GM10248 (cell line): ENCODE results near the gene CKAP5.

Experiments
- CTCF ChIA-PET: fragments of 300-600 bp; sonication (Branson Sonifier 250); formaldehyde crosslinking; extraction: SDS; loops from one replicate; lab custom pipeline; 2021; ENCODE audit warnings: antibody characterized with exemption; lab: Yijun Ruan, JAX
- POLR2A ChIA-PET: fragments of 350-650 bp; sonication (Branson Sonifier 250); formaldehyde crosslinking; extraction: SDS; loops from one replicate; lab custom pipeline; 2020; ENCODE audit warnings: antibody characterized with exemption; lab: Yijun Ruan, JAX
- DNase-seq: peaks from one replicate; pipeline ENCODE4 v3.0.0; 2012; ENCODE audit errors: extremely low spot score
- CTCF ChIP-seq: IDR thresholded peaks from 2 replicates; pipeline ENCODE4 v1.5.1; 2012; ENCODE audit warnings: mild to moderate bottlenecking, low read depth; ENCODE audit errors: extremely low read depth, missing control alignments, control extremely low read depth

The CKAP5 gene

GRCh38 chr11:46759196-46759595 is 86.9 kb downstream of the CKAP5 start:
- ChIA-PET POLR2A (no interaction called here), CTCF (no interaction called here)
- TF ChIP-seq CTCF = no peak
- no peak for DNase-seq

- POLR2A ChIA-PET = no interaction called here
- CTCF ChIA-PET = no interaction called here
- TF ChIP-seq CTCF = no peak
- no peak for DNase-seq
Measured at GRCh38 chr11:46755962-46756361, 90.1 kb downstream of the CKAP5 start.

GRCh38 chr11:46747150-46747549 is 98.9 kb downstream of the CKAP5 start:
- ChIA-PET POLR2A (interaction anchor here (0.7 kb wide), 1 partner anchor 43 kb away, joined by 6 read pairs; no protein-coding TSS in a partner anchor), CTCF (interaction anchor here (1.7 kb wide), 1 partner anchor 14 kb away, joined by 4 read pairs; no protein-coding TSS in a partner anchor)
- DNase-seq = no peak
- no peak for TF ChIP-seq CTCF

- no peak for TF ChIP-seq CTCF
- no peak for DNase-seq
- CTCF ChIA-PET = interaction anchor here (1.7 kb wide), 1 partner anchor 15 kb away, joined by 4 read pairs; no protein-coding TSS in a partner anchor
- POLR2A ChIA-PET = no interaction called here
Measured at GRCh38 chr11:46745995-46746394, 100.1 kb downstream of the CKAP5 start.

- ChIA-PET POLR2A (no interaction called here), CTCF (no interaction called here)
- no peak for DNase-seq
- TF ChIP-seq CTCF = no peak
Measured at GRCh38 chr11:46745328-46745727, 100.8 kb downstream of the CKAP5 start.

- ChIA-PET CTCF (interaction anchor here (0.9 to 1.5 kb wide), 3 partner anchors 9 to 17 kb away, joined by 4 to 5 read pairs (median 4); no protein-coding TSS in a partner anchor), POLR2A (no interaction called here)
- no peak for TF ChIP-seq CTCF
- DNase-seq = no peak
Measured at GRCh38 chr11:46743693-46744339, 102.3 kb downstream of the CKAP5 start.

- ChIA-PET POLR2A (no interaction called here), CTCF (interaction anchor here (0.9 to 1.5 kb wide), 3 partner anchors 10 to 18 kb away, joined by 4 to 5 read pairs (median 4); no protein-coding TSS in a partner anchor)
- DNase-seq = no peak
- no peak for TF ChIP-seq CTCF
Measured at GRCh38 chr11:46743043-46743442, 103.0 kb downstream of the CKAP5 start.
